K562 (cell line): ENCODE measurements around the gene ACACB. TPM values are rescaled to one million over a fixed set of nuclear protein-coding genes. Genes with fewer than 3 reads are reported as not detected.

Experiments
- ASH1L ChIP-seq: fragments of 450-650 bp; IDR thresholded peaks from 2 replicates; pipeline ENCODE4 v1.6.1; 2018; ENCODE audit warnings: borderline replicate concordance, mild to moderate bottlenecking, low read depth; ENCODE audit not compliant: partially characterized antibody
- BRD4 ChIP-seq: fragments of 200-600 bp; sonication (generic); IDR thresholded peaks from 2 replicates; pipeline ENCODE4 v1.6.1; 2017; ENCODE audit warnings: inconsistent platforms
- CBX5 ChIP-seq: IDR thresholded peaks from 2 replicates; pipeline ENCODE4 v1.6.1; 2014; ENCODE audit warnings: low read depth, borderline replicate concordance
- CHD2 ChIP-seq: IDR thresholded peaks from 2 replicates; pipeline ENCODE4 v1.6.1; 2011; ENCODE audit warnings: low read depth, low read length
- ELF1 ChIP-seq: fragments of 200-800 bp; sonication (Bioruptor generic); IDR thresholded peaks from 2 replicates; pipeline ENCODE4 v1.6.1; 2016; ENCODE audit warnings: missing genetic modification characterization, missing compliant biosample characterization
- ETV5 ChIP-seq: sonication (generic); formaldehyde crosslinking; IDR thresholded peaks from 2 replicates; pipeline ENCODE4 v1.4.0; 2020; ENCODE audit warnings: low read depth, mild to moderate bottlenecking, missing genetic modification reagents
- GABPB2 ChIP-seq: fragments of 250-450 bp; sonication (Bioruptor Pico); conservative IDR thresholded peaks from 2 replicates; pipeline ENCODE4 v1.5.1; 2021; ENCODE audit warnings: mild to moderate bottlenecking
- MAFK ChIP-seq: IDR thresholded peaks from 2 replicates; pipeline ENCODE4 v1.6.1; 2011; ENCODE audit warnings: low read length, improper control_type of control experiment
- NBN ChIP-seq: fragments of 450-650 bp; IDR thresholded peaks from 2 replicates; pipeline ENCODE4 v1.6.1; 2016; ENCODE audit warnings: low read depth, mild to moderate bottlenecking
- NCOA4 ChIP-seq: fragments of 450-650 bp; IDR thresholded peaks from 2 replicates; pipeline ENCODE4 v1.6.1; 2018; ENCODE audit warnings: mild to moderate bottlenecking; ENCODE audit not compliant: partially characterized antibody
- POLR2AphosphoS5 ChIP-seq: IDR thresholded peaks from 2 replicates; pipeline ENCODE4 v1.6.1; 2011; ENCODE audit warnings: mild to moderate bottlenecking, low read depth, low read length, moderate library complexity; ENCODE audit not compliant: control insufficient read depth, insufficient read depth
- PTTG1 ChIP-seq: fragments of 450-650 bp; IDR thresholded peaks from 2 replicates; pipeline ENCODE4 v1.6.1; 2016; ENCODE audit warnings: low read depth, mild to moderate bottlenecking, missing genetic modification characterization, missing compliant biosample characterization
- SETDB1 ChIP-seq: IDR thresholded peaks from one replicate; pipeline ENCODE4 v1.6.1; 2012; ENCODE audit warnings: low read length, control low read depth, inconsistent platforms
- SIX5 ChIP-seq, 2 experiments: IDR thresholded peaks; 2 replicates each; pipeline ENCODE4 v1.6.1; 2011; ENCODE audit warnings: low read length in 2 of 2, borderline replicate concordance in 1 of 2, low read depth in 1 of 2, mild to moderate bottlenecking in 1 of 2, moderate library complexity in 1 of 2; ENCODE audit not compliant: insufficient read depth in 1 of 2
- SLC30A9 ChIP-seq: fragments of 250-450 bp; sonication (Bioruptor Pico); IDR thresholded peaks from 2 replicates; pipeline ENCODE4 v1.8.0; 2022; ENCODE audit warnings: mild to moderate bottlenecking, moderate library complexity
- ZBED1 ChIP-seq: IDR thresholded peaks from 2 replicates; pipeline ENCODE4 v1.6.1; 2014
- ZBTB1 ChIP-seq: sonication (generic); formaldehyde crosslinking; IDR thresholded peaks from 2 replicates; pipeline ENCODE4 v1.8.1; 2023; ENCODE audit warnings: missing genetic modification reagents, low read depth, mild to moderate bottlenecking, borderline replicate concordance
- ZNF133 ChIP-seq: fragments of 250-450 bp; sonication (Bioruptor Pico); IDR thresholded peaks from 2 replicates; pipeline ENCODE4 v1.4.0; 2020; ENCODE audit warnings: mild to moderate bottlenecking
- ZNF263 ChIP-seq: sonication (generic); formaldehyde crosslinking; IDR thresholded peaks from 2 replicates; pipeline ENCODE4 v1.8.0; 2022; ENCODE audit warnings: mild to moderate bottlenecking, missing genetic modification reagents, borderline replicate concordance
- ZNF696 ChIP-seq: fragments of 250-450 bp; sonication (Bioruptor Pico); conservative IDR thresholded peaks from 2 replicates; pipeline ENCODE4 v1.4.0; 2020; ENCODE audit warnings: mild to moderate bottlenecking, moderate library complexity
- ZSCAN29 ChIP-seq: fragments of 450-650 bp; IDR thresholded peaks from 2 replicates; pipeline ENCODE4 v1.6.1; 2017
- ZZZ3 ChIP-seq: fragments of 450-650 bp; IDR thresholded peaks from 2 replicates; pipeline ENCODE4 v1.6.1; 2016; ENCODE audit warnings: antibody characterized with exemption, mild to moderate bottlenecking, moderate library complexity
- polyA plus RNA-seq, 8 experiments: library from polyadenylated mRNA; depleted of rRNA in 4 of 8; stranded (reverse) in 5 of 8; unstranded in 3 of 8; fragments of >200 nt; fragmentation: Nextera tagmentation in 2 of 8; fragmentation: Illumina TruSeq in 1 of 8; extraction: Ambion mirVana in 2 of 8; extraction: Trizol in 1 of 8; gene quantifications; 2 replicates each; pipeline versions ENCODE4 v1.2.1 to v1.2.3, GENCODE V29; 2011 to 2014; ENCODE audit warnings: inconsistent platforms in 1 of 8, missing spikeins in 1 of 8
- total RNA-seq, 7 experiments: library from RNA; depleted of rRNA in 6 of 7; stranded (reverse); fragments of >200 nt in 6 of 7; fragmentation: Illumina TruSeq in 2 of 7; extraction: Trizol in 2 of 7; gene quantifications; 2 replicates each; pipeline versions ENCODE4 v1.2.1 to v1.2.3, GENCODE V29; 2011 to 2021; ENCODE audit warnings: low replicate concordance in 1 of 7
- TF ChIP-seq, protein P1 (sequence below): fragments of 150-350 bp; conservative IDR thresholded peaks from 2 replicates; pipeline ENCODE4 v1.6.1; 2014; ENCODE audit warnings: low read length
- TF ChIP-seq, protein P2 (sequence below), 2 experiments: fragments of 450-650 bp; IDR thresholded peaks; 2 replicates each; pipeline ENCODE4 v1.6.1; 2018; ENCODE audit warnings: mild to moderate bottlenecking in 2 of 2, low read depth in 1 of 2; ENCODE audit not compliant: partially characterized antibody in 2 of 2

ACACB gene
- total and polyA plus RNA-seq, 9 of the 15 experiments (the other 6 are each of a cell fraction or from before 2014, with no cell fraction given): 0.10 to 2.5 (median 0.83) TPM

DNA sequence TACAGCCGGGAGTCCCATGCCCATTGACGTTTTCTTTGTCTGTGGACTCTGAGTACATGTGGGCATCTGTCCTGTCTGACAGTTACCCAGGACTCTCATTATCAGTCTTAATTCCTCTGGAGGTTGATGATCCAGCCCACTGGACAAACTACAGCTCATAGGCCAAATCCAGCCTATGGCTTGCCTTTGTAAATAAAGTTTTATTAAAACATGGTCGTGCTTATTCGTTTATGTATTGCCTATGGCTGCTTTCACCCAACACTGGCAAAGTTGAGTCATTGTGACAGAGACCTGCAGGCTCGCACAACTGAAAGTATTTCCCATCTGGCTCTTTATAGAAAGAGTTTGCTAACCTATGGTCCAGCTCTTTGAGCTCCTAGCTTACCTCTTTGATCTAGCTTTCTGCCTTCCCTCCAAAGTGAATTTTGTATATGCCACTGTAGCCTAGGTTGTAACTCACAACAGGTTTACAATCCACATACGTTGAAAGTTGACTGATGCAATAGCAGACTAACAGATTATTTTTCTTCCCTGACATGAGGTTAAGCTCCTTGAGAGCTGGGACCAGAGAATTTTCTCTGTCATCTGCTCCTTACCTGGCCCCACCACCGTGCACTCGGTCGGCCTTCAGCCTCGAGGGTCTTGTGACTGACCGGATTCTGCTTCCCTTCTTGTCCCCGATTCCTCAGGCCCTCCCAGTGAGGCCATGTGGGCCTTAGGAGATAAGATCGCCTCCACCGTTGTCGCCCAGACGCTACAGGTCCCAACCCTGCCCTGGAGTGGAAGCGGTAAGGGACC lies 57.3 kb downstream of the ACACB start (continued):
- TF ChIP-seq MAFK: no peak
- no peak for TF ChIP-seq POLR2AphosphoS5
- TF ChIP-seq ASH1L: no peak
- TF ChIP-seq PTTG1: 0 out of 2 replicates have a peak, but pooled peaks have one; percentile 8
- TF ChIP-seq ZBTB1 (CRISPR knock-in tag): no peak
- no peak for TF ChIP-seq ZBED1
- peak; percentile 80; the same call in 1 of the 2 replicates for TF ChIP-seq BRD4
- no peak for TF ChIP-seq SETDB1
- TF ChIP-seq CBX5: no peak
- TF ChIP-seq NCOA4: no peak
- TF ChIP-seq ZNF696 (CRISPR knock-in tag): no peak
- TF ChIP-seq ETV5 (CRISPR knock-in tag): no peak
- no peak for TF ChIP-seq ZNF263 (CRISPR knock-in tag)
- TF ChIP-seq NBN: no peak
- TF ChIP-seq, protein P1, sequence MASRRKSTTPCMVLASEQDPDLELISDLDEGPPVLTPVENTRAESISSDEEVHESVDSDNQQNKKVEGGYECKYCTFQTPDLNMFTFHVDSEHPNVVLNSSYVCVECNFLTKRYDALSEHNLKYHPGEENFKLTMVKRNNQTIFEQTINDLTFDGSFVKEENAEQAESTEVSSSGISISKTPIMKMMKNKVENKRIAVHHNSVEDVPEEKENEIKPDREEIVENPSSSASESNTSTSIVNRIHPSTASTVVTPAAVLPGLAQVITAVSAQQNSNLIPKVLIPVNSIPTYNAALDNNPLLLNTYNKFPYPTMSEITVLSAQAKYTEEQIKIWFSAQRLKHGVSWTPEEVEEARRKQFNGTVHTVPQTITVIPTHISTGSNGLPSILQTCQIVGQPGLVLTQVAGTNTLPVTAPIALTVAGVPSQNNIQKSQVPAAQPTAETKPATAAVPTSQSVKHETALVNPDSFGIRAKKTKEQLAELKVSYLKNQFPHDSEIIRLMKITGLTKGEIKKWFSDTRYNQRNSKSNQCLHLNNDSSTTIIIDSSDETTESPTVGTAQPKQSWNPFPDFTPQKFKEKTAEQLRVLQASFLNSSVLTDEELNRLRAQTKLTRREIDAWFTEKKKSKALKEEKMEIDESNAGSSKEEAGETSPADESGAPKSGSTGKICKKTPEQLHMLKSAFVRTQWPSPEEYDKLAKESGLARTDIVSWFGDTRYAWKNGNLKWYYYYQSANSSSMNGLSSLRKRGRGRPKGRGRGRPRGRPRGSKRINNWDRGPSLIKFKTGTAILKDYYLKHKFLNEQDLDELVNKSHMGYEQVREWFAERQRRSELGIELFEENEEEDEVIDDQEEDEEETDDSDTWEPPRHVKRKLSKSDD: no peak
- no peak for TF ChIP-seq ELF1 (tag)
- TF ChIP-seq, protein P2, sequence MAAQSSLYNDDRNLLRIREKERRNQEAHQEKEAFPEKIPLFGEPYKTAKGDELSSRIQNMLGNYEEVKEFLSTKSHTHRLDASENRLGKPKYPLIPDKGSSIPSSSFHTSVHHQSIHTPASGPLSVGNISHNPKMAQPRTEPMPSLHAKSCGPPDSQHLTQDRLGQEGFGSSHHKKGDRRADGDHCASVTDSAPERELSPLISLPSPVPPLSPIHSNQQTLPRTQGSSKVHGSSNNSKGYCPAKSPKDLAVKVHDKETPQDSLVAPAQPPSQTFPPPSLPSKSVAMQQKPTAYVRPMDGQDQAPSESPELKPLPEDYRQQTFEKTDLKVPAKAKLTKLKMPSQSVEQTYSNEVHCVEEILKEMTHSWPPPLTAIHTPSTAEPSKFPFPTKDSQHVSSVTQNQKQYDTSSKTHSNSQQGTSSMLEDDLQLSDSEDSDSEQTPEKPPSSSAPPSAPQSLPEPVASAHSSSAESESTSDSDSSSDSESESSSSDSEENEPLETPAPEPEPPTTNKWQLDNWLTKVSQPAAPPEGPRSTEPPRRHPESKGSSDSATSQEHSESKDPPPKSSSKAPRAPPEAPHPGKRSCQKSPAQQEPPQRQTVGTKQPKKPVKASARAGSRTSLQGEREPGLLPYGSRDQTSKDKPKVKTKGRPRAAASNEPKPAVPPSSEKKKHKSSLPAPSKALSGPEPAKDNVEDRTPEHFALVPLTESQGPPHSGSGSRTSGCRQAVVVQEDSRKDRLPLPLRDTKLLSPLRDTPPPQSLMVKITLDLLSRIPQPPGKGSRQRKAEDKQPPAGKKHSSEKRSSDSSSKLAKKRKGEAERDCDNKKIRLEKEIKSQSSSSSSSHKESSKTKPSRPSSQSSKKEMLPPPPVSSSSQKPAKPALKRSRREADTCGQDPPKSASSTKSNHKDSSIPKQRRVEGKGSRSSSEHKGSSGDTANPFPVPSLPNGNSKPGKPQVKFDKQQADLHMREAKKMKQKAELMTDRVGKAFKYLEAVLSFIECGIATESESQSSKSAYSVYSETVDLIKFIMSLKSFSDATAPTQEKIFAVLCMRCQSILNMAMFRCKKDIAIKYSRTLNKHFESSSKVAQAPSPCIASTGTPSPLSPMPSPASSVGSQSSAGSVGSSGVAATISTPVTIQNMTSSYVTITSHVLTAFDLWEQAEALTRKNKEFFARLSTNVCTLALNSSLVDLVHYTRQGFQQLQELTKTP (IDR thresholded peaks at IDR 0.05; ENCODE audit: low read depth in 1 of 2, partially characterized antibody in 2 of 2): no peak
- no peak for TF ChIP-seq CHD2
- TF ChIP-seq ZNF133: no peak
- no peak for TF ChIP-seq ZZZ3
- no peak for TF ChIP-seq ZSCAN29
- no peak for TF ChIP-seq SLC30A9 (CRISPR knock-in tag)
- no peak for TF ChIP-seq SIX5 (IDR thresholded peaks at IDR 0.05; ENCODE audit: borderline replicate concordance in 1 of 2, insufficient read depth in 1 of 2, low read depth in 1 of 2, low read length in 2 of 2)
- no peak for TF ChIP-seq GABPB2 (CRISPR knock-in tag)
